ENCODE measurements around the gene MEGF10.

- TF ChIP-seq TAF1 (IDR thresholded peaks at IDR 0.05; ENCODE audit: low read depth) (no peak), CTCF (IDR thresholded peaks at IDR 0.05; ENCODE audit: poor library complexity, severe bottlenecking) (no peak), REST (IDR thresholded peaks at IDR 0.05; ENCODE audit: borderline replicate concordance) (no peak), SMC3 (conservative IDR thresholded peaks at IDR 0.05; ENCODE audit: poor library complexity) (no peak), MXI1 (conservative IDR thresholded peaks at IDR 0.05; ENCODE audit: poor library complexity, severe bottlenecking) (no peak), EP300 (conservative IDR thresholded peaks at IDR 0.05; ENCODE audit: poor library complexity, severe bottlenecking) (no peak), POLR2AphosphoS5 (IDR thresholded peaks at IDR 0.05) (no peak), EZH2 (IDR thresholded peaks at IDR 0.05; ENCODE audit: borderline replicate concordance, insufficient read depth, low read length, poor library complexity, severe bottlenecking) (no peak)
Measured at GRCh38 chr5:127299678-127300077, 9.1 kb downstream of the MEGF10 start.

Data from neural cell (in vitro differentiated cells).